ENCODE results near the gene HOATZ. TPM values are rescaled to one million over a fixed set of nuclear protein-coding genes. Genes with fewer than 3 reads are reported as not detected.

Gene HOATZ
- total RNA-seq, 1 experiment from 2014 or later, result not detected

DNA sequence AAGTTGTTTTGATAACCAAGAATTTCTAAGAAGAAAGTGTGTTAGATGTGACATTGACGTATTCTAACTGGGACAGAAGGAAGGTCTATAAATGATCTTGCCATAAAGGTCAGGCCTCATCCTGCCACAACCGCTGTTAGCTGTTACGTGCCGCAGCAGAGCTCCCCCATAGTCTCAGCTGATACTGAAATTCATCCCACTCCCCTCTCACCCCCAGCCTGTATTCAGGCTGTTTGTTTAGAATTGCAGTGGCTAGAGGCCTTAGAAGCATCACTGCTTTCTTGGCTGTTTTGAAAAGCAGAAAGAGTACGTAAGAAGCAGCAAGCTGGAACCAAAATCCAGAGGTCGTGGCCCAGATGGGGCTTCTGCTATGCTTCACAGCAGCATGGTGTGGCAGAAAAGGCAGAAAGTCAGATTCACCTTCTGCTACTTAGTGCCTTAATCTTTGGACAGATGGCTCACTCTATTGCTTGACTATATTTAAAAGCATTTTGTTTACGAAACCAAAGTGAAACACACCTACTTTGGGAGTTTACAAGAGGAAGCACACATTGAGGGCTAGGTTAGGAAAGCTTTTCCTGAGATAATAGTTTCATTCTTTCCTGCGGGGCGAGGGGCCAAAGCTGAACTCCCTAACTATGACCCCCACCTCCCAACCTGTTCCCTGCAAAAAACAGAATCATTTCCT is 25.0 kb downstream of the HOATZ start:
- Histone ChIP-seq H2AFZ (ENCODE audit: low read depth, low read length, poor library complexity, severe bottlenecking) (no peak overlapping the region), H3K9ac (ENCODE audit: low read length) (no peak overlapping the region), H3K27me3 (ENCODE audit: insufficient read depth, low read length) (no peaks in the 10 kb centered on the region; the same call in 1 of the 2 replicates), H3K9me3 (ENCODE audit: control insufficient read depth in 1 of 2, insufficient read depth in 1 of 2, low read depth in 1 of 2, low read length in 2 of 2) (no peaks in the 10 kb centered on the region), H3K4me1 (ENCODE audit: control insufficient read depth in 1 of 2, insufficient read depth in 2 of 2, low read length in 2 of 2) (no peaks in the 10 kb centered on the region), H3K4me3 (replicated peaks in 1 of 2; ENCODE audit: low read depth in 1 of 2, low read length in 2 of 2) (no peak overlapping the region), H3K9me2 (ENCODE audit: insufficient read depth) (no peaks in the 10 kb centered on the region), H3K79me2 (ENCODE audit: insufficient read depth, low read length) (no peaks in the 10 kb centered on the region), H3K36me3 (ENCODE audit: control insufficient read depth in 1 of 2, insufficient read depth in 2 of 2, low read length in 2 of 2) (no peaks in the 10 kb centered on the region), H4K20me1 (ENCODE audit: insufficient read depth) (no peaks in the 10 kb centered on the region), H3K4me2 (ENCODE audit: low read length) (no peak overlapping the region), H3K27ac (ENCODE audit: low read depth, low read length) (no peak overlapping the region)
- CTCF ChIA-PET, result no interaction called here
- ATAC-seq (no peak), DNase-seq (ENCODE audit: low read depth, low spot score) (no peak)
- no TSS peak for BruUV-seq (replicated peaks)
- RAD21 ChIA-PET (ENCODE audit: low non-redundant PET in 1 of 2, low total read pairs in 2 of 2, uncharacterized antibody in 2 of 2, unreplicated experiment in 2 of 2), result no interaction called here
- POLR2A ChIA-PET, result no interaction called here
- TF ChIP-seq ZNF274 (IDR thresholded peaks at IDR 0.05; ENCODE audit: low read depth, low read length) (no peak), REST (IDR thresholded peaks at IDR 0.05; ENCODE audit: low read depth) (no peak), POLR2A (IDR thresholded peaks at IDR 0.05; ENCODE audit: borderline replicate concordance, extremely low read depth, insufficient read depth, insufficient read length) (no peak), ZFX (IDR thresholded peaks at IDR 0.05) (no peak), SIN3A (IDR thresholded peaks at IDR 0.05; ENCODE audit: low read depth) (no peak), TCF7L2 (IDR thresholded peaks at IDR 0.05; ENCODE audit: borderline replicate concordance, extremely low read depth, insufficient read depth, insufficient read length) (no peak), RAD21 (IDR thresholded peaks at IDR 0.05; ENCODE audit: low read depth) (no peak), EZH2 (IDR thresholded peaks at IDR 0.05) (no peak), SP1 (IDR thresholded peaks at IDR 0.05; ENCODE audit: low read depth) (no peak), ELF1 (IDR thresholded peaks at IDR 0.05; ENCODE audit: borderline replicate concordance, low read depth) (no peak), CEBPB (IDR thresholded peaks at IDR 0.05; ENCODE audit: low read depth) (no peak)
- TF ChIP-seq, protein P1, sequence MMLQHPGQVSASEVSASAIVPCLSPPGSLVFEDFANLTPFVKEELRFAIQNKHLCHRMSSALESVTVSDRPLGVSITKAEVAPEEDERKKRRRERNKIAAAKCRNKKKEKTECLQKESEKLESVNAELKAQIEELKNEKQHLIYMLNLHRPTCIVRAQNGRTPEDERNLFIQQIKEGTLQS (IDR thresholded peaks at IDR 0.05), result no peak
- intact Hi-C loops (cut with micrococcal nuclease), result no loop called here
